Hepatocyte (in vitro differentiated cells): ENCODE measurements around the gene MCF2. TPM values are rescaled to one million over a fixed set of nuclear protein-coding genes. Genes with fewer than 3 reads are reported as not detected.

ENCODE experiments used
- DNase-seq: peaks from one replicate; pipeline ENCODE4 v3.0.0-alpha.2; 2016; ENCODE audit warnings: low spot score
- H2AFZ ChIP-seq: fragments of 200-600 bp; sonication (generic); 2 replicates; pipeline ENCODE4 v1.6.0; 2016; ENCODE audit warnings: antibody characterized with exemption, mild to moderate bottlenecking
- H3K27ac ChIP-seq: fragments of 200-600 bp; sonication (generic); 2 replicates; pipeline ENCODE4 v1.5.1; 2016; ENCODE audit warnings: mild to moderate bottlenecking
- H3K27me3 ChIP-seq: fragments of 200-600 bp; sonication (generic); 2 replicates; pipeline ENCODE4 v1.6.1; 2016
- H3K36me3 ChIP-seq: fragments of 200-600 bp; sonication (generic); replicated peaks from 2 replicates; pipeline ENCODE4 v1.5.1; 2016; ENCODE audit warnings: low read depth; ENCODE audit not compliant: insufficient read depth
- H3K4me1 ChIP-seq: fragments of 200-600 bp; sonication (generic); 2 replicates; pipeline ENCODE4 v1.5.1; 2016; ENCODE audit warnings: mild to moderate bottlenecking, moderate library complexity; ENCODE audit not compliant: insufficient read depth
- H3K4me2 ChIP-seq: fragments of 200-600 bp; sonication (generic); 2 replicates; pipeline ENCODE4 v1.6.0; 2016
- H3K4me3 ChIP-seq: fragments of 200-600 bp; sonication (generic); 2 replicates; pipeline ENCODE4 v1.5.1; 2016; ENCODE audit warnings: mild to moderate bottlenecking
- H3K79me2 ChIP-seq: fragments of 200-600 bp; sonication (generic); 2 replicates; pipeline ENCODE4 v1.6.0; 2017; ENCODE audit warnings: mild to moderate bottlenecking
- H3K9me2 ChIP-seq: fragments of 200-600 bp; sonication (generic); replicated peaks from 2 replicates; pipeline ENCODE4 v1.6.0; 2017; ENCODE audit warnings: mild to moderate bottlenecking; ENCODE audit not compliant: insufficient read depth
- H3K9me3 ChIP-seq: fragments of 200-600 bp; sonication (generic); 2 replicates; pipeline ENCODE4 v1.5.1; 2016; ENCODE audit warnings: low read depth, mild to moderate bottlenecking
- H4K20me1 ChIP-seq: fragments of 200-600 bp; sonication (generic); 2 replicates; pipeline ENCODE4 v1.6.0; 2016; ENCODE audit warnings: mild to moderate bottlenecking; ENCODE audit not compliant: insufficient read depth, poor library complexity, severe bottlenecking
- EZH2 ChIP-seq: fragments of 200-600 bp; sonication (generic); IDR thresholded peaks from 2 replicates; pipeline ENCODE4 v1.6.1; 2016; ENCODE audit warnings: antibody characterized with exemption, mild to moderate bottlenecking, borderline replicate concordance
- EZH2phosphoT487 ChIP-seq: fragments of 200-600 bp; sonication (generic); IDR thresholded peaks from one replicate; pipeline ENCODE4 v1.6.1; 2018; ENCODE audit warnings: antibody characterized with exemption, mild to moderate bottlenecking, low read depth, moderate library complexity; ENCODE audit not compliant: unreplicated experiment, severe bottlenecking
- WGBS: methylation state at CpG from one replicate; pipeline ENCODE4 v1.1.6; 2016; ENCODE audit warnings: low lambda C conversion rate; ENCODE audit errors: missing lambda C conversion rate; 5-methylcytosine and 5-hydroxymethylcytosine counted together
- polyA plus RNA-seq: library from polyadenylated mRNA; unstranded; fragments of >200 nt; fragmentation: Nextera tagmentation; extraction: Ambion mirVana; gene quantifications from 2 replicates; pipeline ENCODE4 v1.2.1, GENCODE V29; 2016
- total RNA-seq: library from RNA; depleted of rRNA; stranded (reverse); fragments of >200 nt; gene quantifications from 2 replicates; pipeline ENCODE4 v1.2.3, GENCODE V29; 2014
- TF ChIP-seq, protein P1 (sequence below): fragments of 200-600 bp; sonication (generic); IDR thresholded peaks from 2 replicates; pipeline ENCODE4 v1.5.1; 2016; ENCODE audit warnings: antibody characterized with exemption, mild to moderate bottlenecking; ENCODE audit not compliant: poor library complexity

The MCF2 gene, protein sequence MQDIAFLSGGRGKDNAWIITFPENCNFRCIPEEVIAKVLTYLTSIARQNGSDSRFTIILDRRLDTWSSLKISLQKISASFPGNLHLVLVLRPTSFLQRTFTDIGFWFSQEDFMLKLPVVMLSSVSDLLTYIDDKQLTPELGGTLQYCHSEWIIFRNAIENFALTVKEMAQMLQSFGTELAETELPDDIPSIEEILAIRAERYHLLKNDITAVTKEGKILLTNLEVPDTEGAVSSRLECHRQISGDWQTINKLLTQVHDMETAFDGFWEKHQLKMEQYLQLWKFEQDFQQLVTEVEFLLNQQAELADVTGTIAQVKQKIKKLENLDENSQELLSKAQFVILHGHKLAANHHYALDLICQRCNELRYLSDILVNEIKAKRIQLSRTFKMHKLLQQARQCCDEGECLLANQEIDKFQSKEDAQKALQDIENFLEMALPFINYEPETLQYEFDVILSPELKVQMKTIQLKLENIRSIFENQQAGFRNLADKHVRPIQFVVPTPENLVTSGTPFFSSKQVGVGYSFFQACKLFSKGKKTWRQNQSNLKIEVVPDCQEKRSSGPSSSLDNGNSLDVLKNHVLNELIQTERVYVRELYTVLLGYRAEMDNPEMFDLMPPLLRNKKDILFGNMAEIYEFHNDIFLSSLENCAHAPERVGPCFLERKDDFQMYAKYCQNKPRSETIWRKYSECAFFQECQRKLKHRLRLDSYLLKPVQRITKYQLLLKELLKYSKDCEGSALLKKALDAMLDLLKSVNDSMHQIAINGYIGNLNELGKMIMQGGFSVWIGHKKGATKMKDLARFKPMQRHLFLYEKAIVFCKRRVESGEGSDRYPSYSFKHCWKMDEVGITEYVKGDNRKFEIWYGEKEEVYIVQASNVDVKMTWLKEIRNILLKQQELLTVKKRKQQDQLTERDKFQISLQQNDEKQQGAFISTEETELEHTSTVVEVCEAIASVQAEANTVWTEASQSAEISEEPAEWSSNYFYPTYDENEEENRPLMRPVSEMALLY
- total RNA-seq (0.13 TPM in 1 of 2 replicates, not detected in the other), polyA plus RNA-seq (not detected in 2 replicates)

DNA sequence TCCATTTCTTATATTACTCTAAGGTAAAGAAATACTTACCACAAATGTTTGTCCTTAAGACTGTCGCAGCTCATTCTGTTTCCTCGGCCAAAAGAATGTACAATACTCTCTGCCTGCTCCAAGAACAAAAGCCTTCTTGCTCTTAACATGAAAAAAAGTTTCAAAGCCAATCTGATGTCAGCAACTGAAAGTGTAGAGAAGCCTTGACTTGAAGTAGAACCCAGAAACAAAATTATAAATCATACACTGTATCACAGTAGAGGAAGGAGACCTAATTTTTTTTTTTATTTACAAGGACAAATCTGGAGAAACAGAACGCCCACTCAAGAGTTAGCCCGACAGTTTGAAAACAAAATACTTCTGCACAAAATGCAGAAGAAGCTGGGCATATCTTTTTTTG, at the start of gene MCF2:
Gene MCF2 (minus strand): TSS at position 101 of the 400 bp plus-strand sequence. CDS start 56,423 bp downstream, outside the sequence.
- no peak within 1 kb of the TSS for H2AFZ ChIP-seq
- no peaks in the 10 kb centered on the region for H3K36me3 ChIP-seq
- H3K27ac ChIP-seq: no peak within 1 kb of the TSS
- no peaks in the 10 kb centered on the region for H3K27me3 ChIP-seq
- no peak for TF ChIP-seq EZH2
- no peak for TF ChIP-seq EZH2phosphoT487
- TF ChIP-seq, protein P1, sequence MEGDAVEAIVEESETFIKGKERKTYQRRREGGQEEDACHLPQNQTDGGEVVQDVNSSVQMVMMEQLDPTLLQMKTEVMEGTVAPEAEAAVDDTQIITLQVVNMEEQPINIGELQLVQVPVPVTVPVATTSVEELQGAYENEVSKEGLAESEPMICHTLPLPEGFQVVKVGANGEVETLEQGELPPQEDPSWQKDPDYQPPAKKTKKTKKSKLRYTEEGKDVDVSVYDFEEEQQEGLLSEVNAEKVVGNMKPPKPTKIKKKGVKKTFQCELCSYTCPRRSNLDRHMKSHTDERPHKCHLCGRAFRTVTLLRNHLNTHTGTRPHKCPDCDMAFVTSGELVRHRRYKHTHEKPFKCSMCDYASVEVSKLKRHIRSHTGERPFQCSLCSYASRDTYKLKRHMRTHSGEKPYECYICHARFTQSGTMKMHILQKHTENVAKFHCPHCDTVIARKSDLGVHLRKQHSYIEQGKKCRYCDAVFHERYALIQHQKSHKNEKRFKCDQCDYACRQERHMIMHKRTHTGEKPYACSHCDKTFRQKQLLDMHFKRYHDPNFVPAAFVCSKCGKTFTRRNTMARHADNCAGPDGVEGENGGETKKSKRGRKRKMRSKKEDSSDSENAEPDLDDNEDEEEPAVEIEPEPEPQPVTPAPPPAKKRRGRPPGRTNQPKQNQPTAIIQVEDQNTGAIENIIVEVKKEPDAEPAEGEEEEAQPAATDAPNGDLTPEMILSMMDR: no peak
- H3K4me2 ChIP-seq: no peak within 1 kb of the TSS
- H3K4me3 ChIP-seq: no peak within 1 kb of the TSS
- 75% methylated on average over 4 of the region's 4 CpGs for WGBS
- DNase-seq: no peak
- H3K79me2 ChIP-seq: no peaks in the 10 kb centered on the region
- no peaks in the 10 kb centered on the region for H4K20me1 ChIP-seq
- no peaks in the 10 kb centered on the region for H3K9me2 ChIP-seq
- H3K4me1 ChIP-seq: no peaks in the 10 kb centered on the region
- H3K9me3 ChIP-seq: peaks cover 3% of the 10 kb centered on the region

DNA sequence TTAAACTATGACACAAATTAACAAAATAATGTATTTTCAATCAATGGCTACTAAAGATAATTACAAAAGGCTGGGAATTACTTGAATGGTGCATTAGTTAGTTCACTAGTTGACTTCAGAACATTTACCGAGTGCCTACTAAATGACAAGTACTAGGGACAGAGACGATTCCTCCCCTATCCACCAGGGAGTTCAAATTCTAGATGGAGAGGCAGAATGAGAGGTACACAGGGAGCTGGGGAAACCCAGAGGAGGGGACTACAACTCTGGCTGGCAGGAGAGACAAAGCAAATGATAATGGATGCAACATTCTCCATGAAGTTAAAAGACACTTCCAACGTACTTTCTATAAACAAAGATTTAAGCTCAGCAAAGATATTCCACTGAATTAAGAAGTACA, 43.1 kb upstream of the MCF2 start:
- WGBS: 78% methylated on average over 3 of the region's 3 CpGs
- TF ChIP-seq, protein P1: no peak
- TF ChIP-seq EZH2 (no peak), EZH2phosphoT487 (no peak)
- DNase-seq: no peak

DNA sequence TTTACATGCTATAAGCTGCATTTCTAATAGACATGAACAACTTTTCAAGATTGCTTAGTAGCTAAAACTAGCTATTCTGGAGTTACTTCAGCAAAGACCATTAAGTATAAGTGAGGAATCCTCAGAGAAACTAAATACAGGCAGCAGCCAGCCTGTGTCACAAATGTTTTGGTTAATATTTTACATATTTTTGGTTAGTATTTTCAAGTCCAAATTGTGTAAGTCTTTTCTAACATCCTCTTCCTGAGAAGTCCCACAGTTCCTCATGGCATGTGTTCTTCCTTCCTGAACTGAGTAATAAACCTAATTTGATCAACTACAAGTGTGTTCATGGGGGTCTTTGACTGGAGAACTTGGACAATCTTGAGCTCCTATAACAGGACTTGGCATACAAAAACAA, 42.4 kb upstream of the MCF2 start:
- Histone ChIP-seq H2AFZ (no peak overlapping the region), H3K4me3 (no peak overlapping the region), H3K79me2 (no peaks in the 10 kb centered on the region), H3K9me3 (no peaks in the 10 kb centered on the region), H3K9me2 (no peaks in the 10 kb centered on the region), H3K4me2 (no peak overlapping the region), H3K4me1 (no peaks in the 10 kb centered on the region), H3K27me3 (no peaks in the 10 kb centered on the region), H3K36me3 (no peaks in the 10 kb centered on the region), H4K20me1 (no peaks in the 10 kb centered on the region), H3K27ac (no peak overlapping the region)
- no peak for TF ChIP-seq EZH2
- TF ChIP-seq, protein P1: no peak
- TF ChIP-seq EZH2phosphoT487: no peak
- no peak for DNase-seq

More for the DNA sequence above, 43.1 kb upstream of the MCF2 start:
- no peak overlapping the region for H3K27ac ChIP-seq
- no peaks in the 10 kb centered on the region for H3K27me3 ChIP-seq
- H3K4me2 ChIP-seq: no peak overlapping the region
- H3K9me3 ChIP-seq: no peaks in the 10 kb centered on the region
- no peak overlapping the region for H2AFZ ChIP-seq
- no peaks in the 10 kb centered on the region for H4K20me1 ChIP-seq
- H3K4me1 ChIP-seq: no peaks in the 10 kb centered on the region
- no peak overlapping the region for H3K4me3 ChIP-seq
- H3K9me2 ChIP-seq: no peaks in the 10 kb centered on the region
- H3K79me2 ChIP-seq: no peaks in the 10 kb centered on the region
- H3K36me3 ChIP-seq: no peaks in the 10 kb centered on the region
